Keratinocyte (primary cell): Measurements from ENCODE around the gene CLMN. TPM values are rescaled to one million over a fixed set of nuclear protein-coding genes. Genes with fewer than 3 reads are reported as not detected.

Experiments
- DNase-seq: peaks from one replicate; pipeline ENCODE4 v3.0.0-alpha.2; 2011; ENCODE audit warnings: low read depth, missing footprints, low spot score
- FAIRE-seq: peaks from 2 replicates; lab custom pipeline; 2011; peaks lifted over from hg19 to GRCh38; lab: Jason Lieb, UNC
- H2AFZ ChIP-seq: 2 replicates; pipeline ENCODE4 v1.6.0; 2012; ENCODE audit warnings: low read length, control low read depth, inconsistent platforms; ENCODE audit not compliant: control insufficient read depth
- H3K27ac ChIP-seq: 2 replicates; pipeline ENCODE4 v1.5.1; 2011; ENCODE audit warnings: low read length; ENCODE audit not compliant: control insufficient read depth, insufficient read depth
- H3K27me3 ChIP-seq: 3 replicates; pipeline ENCODE4 v1.6.0; 2011; ENCODE audit warnings: low read length; ENCODE audit not compliant: control insufficient read depth, insufficient read depth; ENCODE audit errors: extremely low read depth
- H3K36me3 ChIP-seq, 2 experiments: 2 replicates in 1 of 2; 3 replicates in 1 of 2; pipeline ENCODE4 v1.5.1; 2011; ENCODE audit warnings: low read length in 2 of 2, mild to moderate bottlenecking in 1 of 2; ENCODE audit not compliant: control insufficient read depth in 2 of 2, insufficient read depth in 2 of 2; ENCODE audit errors: extremely low read depth in 1 of 2
- H3K4me1 ChIP-seq: 3 replicates; pipeline ENCODE4 v1.5.1; 2011; ENCODE audit warnings: low read length; ENCODE audit not compliant: control insufficient read depth, insufficient read depth; ENCODE audit errors: extremely low read depth
- H3K4me2 ChIP-seq: 3 replicates; pipeline ENCODE4 v1.6.0; 2011; ENCODE audit warnings: low read depth, low read length; ENCODE audit not compliant: control insufficient read depth, insufficient read depth; ENCODE audit errors: extremely low read depth
- H3K4me3 ChIP-seq, 3 experiments: fragments of 200-600 bp in 1 of 3; sonication (generic) in 1 of 3; 2 replicates in 2 of 3; 3 replicates in 1 of 3; pipeline ENCODE4 v1.5.1; 2011 to 2016; ENCODE audit warnings: low read length in 3 of 3, mild to moderate bottlenecking in 3 of 3, control low read depth in 2 of 3, inconsistent platforms in 1 of 3, low read depth in 1 of 3, mixed read lengths in 1 of 3, mixed run types in 1 of 3, moderate library complexity in 1 of 3; ENCODE audit not compliant: control insufficient read depth in 2 of 3, insufficient read depth in 2 of 3; ENCODE audit errors: extremely low read depth in 1 of 3
- H3K79me2 ChIP-seq: 2 replicates; pipeline ENCODE4 v1.6.0; 2012; ENCODE audit warnings: low read length; ENCODE audit not compliant: control insufficient read depth, insufficient read depth
- H3K9ac ChIP-seq: 3 replicates; pipeline ENCODE4 v1.6.0; 2011; ENCODE audit warnings: low read length; ENCODE audit not compliant: control insufficient read depth, insufficient read depth; ENCODE audit errors: extremely low read depth
- H3K9me1 ChIP-seq: 3 replicates; pipeline ENCODE4 v1.6.0; 2011; ENCODE audit warnings: low read length; ENCODE audit not compliant: control insufficient read depth, insufficient read depth; ENCODE audit errors: extremely low read depth
- H3K9me3 ChIP-seq: 2 replicates; pipeline ENCODE4 v1.5.1; 2012; ENCODE audit warnings: low read depth, low read length; ENCODE audit not compliant: control insufficient read depth
- H4K20me1 ChIP-seq: 3 replicates; pipeline ENCODE4 v1.6.0; 2011; ENCODE audit warnings: low read length; ENCODE audit not compliant: control insufficient read depth, insufficient read depth; ENCODE audit errors: extremely low read depth
- EZH2 ChIP-seq: IDR thresholded peaks from one replicate; pipeline ENCODE4 v1.6.1; 2012; ENCODE audit warnings: inconsistent platforms, mild to moderate bottlenecking, low read length, moderate library complexity
- dilution Hi-C: fragments of 300-500 bp; cut with MboI; formaldehyde crosslinking; loops from one replicate; pipeline ENCODE4 v1.7.0; 2020; ENCODE audit warnings: low sequenced_read_pairs; ENCODE audit not compliant: extremely low pct_ligation_motif_present
- polyA plus RNA-seq, 5 experiments: library from polyadenylated mRNA; depleted of rRNA in 3 of 5; stranded (reverse) in 3 of 5; stranded (forward) in 1 of 5; unstranded in 1 of 5; fragments of >200 nt; gene quantifications; 1 replicate in 1 of 5; 2 replicates in 3 of 5; 3 replicates in 1 of 5; pipeline versions ENCODE4 v1.2.1 to v1.2.3, GENCODE V29; 2011 to 2012; ENCODE audit warnings: missing spikeins in 2 of 5, low read depth in 1 of 5, low replicate concordance in 1 of 5
- TF ChIP-seq, protein P1 (sequence below), 3 experiments: IDR thresholded peaks in 1 of 3; conservative IDR thresholded peaks in 1 of 3; optimal IDR thresholded peaks in 1 of 3; 2 replicates in 2 of 3; 3 replicates in 1 of 3; pipeline versions ENCODE3 to v1.5.1; 2011; ENCODE audit warnings: low read length in 3 of 3, mild to moderate bottlenecking in 3 of 3, moderate library complexity in 2 of 3, control low read depth in 1 of 3, inconsistent platforms in 1 of 3; ENCODE audit not compliant: insufficient read depth in 2 of 3; ENCODE audit errors: extremely low read depth in 1 of 3

Gene CLMN
- polyA plus RNA-seq, 1 donor (not counting 4 experiments of a cell fraction or from before 2014, with no cell fraction given) = 6.1 TPM

DNA sequence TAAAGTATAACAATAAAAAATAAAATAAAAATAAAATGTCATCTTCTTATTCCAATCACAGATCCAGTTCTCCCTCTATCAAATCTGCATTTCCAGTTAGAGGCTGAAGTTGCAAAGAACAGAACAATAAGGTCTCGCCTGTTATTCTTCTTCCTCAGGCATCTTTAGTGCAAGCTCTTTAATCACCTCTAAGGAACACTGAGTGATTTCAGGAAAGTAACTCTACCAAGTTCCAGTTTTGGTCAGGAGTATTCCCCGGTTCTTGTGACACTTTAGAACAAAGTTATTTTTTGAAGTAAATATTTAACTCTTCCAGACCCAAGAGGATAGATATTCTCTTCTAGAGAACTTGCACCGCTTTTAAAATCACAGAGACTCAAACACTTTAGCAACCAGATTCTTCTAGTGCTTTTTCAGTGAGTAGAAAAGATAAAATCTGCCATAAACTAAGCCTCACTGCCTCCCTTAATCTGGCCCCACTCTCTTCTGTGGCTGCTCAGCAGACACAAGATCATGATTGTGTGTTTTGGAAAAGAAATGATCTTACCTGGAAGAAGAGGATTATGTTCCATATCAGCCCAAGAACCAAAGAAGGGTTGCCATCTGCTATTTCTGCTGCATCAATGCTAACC is 104.5 kb downstream of the CLMN start:
- H3K4me2 ChIP-seq = no peak overlapping the region
- no peak for TF ChIP-seq EZH2
- TF ChIP-seq, protein P1, sequence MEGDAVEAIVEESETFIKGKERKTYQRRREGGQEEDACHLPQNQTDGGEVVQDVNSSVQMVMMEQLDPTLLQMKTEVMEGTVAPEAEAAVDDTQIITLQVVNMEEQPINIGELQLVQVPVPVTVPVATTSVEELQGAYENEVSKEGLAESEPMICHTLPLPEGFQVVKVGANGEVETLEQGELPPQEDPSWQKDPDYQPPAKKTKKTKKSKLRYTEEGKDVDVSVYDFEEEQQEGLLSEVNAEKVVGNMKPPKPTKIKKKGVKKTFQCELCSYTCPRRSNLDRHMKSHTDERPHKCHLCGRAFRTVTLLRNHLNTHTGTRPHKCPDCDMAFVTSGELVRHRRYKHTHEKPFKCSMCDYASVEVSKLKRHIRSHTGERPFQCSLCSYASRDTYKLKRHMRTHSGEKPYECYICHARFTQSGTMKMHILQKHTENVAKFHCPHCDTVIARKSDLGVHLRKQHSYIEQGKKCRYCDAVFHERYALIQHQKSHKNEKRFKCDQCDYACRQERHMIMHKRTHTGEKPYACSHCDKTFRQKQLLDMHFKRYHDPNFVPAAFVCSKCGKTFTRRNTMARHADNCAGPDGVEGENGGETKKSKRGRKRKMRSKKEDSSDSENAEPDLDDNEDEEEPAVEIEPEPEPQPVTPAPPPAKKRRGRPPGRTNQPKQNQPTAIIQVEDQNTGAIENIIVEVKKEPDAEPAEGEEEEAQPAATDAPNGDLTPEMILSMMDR (optimal IDR thresholded peaks at IDR 0.05 in 1 of 3, IDR thresholded peaks at IDR 0.05 in 1 of 3, conservative IDR thresholded peaks at IDR 0.05 in 1 of 3; ENCODE audit: extremely low read depth in 1 of 3, insufficient read depth in 2 of 3, low read length in 3 of 3) = no peak
- H3K9ac ChIP-seq = no peak overlapping the region
- H3K27me3 ChIP-seq = no peaks in the 10 kb centered on the region
- dilution Hi-C loops = no loop called here
- FAIRE-seq (no peak), DNase-seq (no peak)
- H4K20me1 ChIP-seq = no peaks in the 10 kb centered on the region
- no peak overlapping the region for H3K27ac ChIP-seq
- no peaks in the 10 kb centered on the region for H3K9me3 ChIP-seq
- no peaks in the 10 kb centered on the region for H3K9me1 ChIP-seq
- no peak overlapping the region for H3K4me3 ChIP-seq
- H3K4me1 ChIP-seq = no peaks in the 10 kb centered on the region
- peaks cover 0 to 2% of the 10 kb centered on the region in 2 experiments for H3K36me3 ChIP-seq
- H3K79me2 ChIP-seq = no peaks in the 10 kb centered on the region
- no peak overlapping the region for H2AFZ ChIP-seq

DNA sequence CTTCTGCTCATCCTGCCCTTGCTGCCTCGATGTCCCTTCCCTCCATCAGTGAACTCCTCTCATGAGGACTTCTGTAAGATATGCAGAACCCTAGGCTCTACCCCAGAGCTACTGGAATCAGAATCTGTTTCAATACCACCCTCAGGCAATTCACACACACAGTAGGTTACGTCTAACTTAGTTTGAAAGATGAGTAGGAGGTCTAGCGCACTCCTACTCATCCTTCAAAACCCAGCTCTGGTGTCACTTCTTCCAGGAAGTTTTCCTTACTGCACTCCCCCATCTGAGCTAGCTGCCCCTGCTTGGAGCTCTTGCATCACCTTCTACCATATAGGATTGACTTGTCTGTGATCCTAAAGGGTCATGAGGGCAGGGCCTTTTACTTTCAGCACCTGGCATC is 105.9 kb downstream of the CLMN start:
- Histone ChIP-seq H2AFZ (no peak overlapping the region), H3K4me3 (no peak overlapping the region)
- no peak for FAIRE-seq

More for the DNA sequence above, 105.9 kb downstream of the CLMN start:
- Histone ChIP-seq H3K36me3 (peaks cover 0 to under 1% of the 10 kb centered on the region in 2 experiments), H3K9ac (no peak overlapping the region), H3K79me2 (no peaks in the 10 kb centered on the region), H3K27me3 (no peaks in the 10 kb centered on the region), H4K20me1 (no peaks in the 10 kb centered on the region), H3K27ac (no peak overlapping the region), H3K9me3 (no peaks in the 10 kb centered on the region), H3K4me1 (no peaks in the 10 kb centered on the region), H3K4me2 (no peak overlapping the region), H3K9me1 (no peaks in the 10 kb centered on the region)
- TF ChIP-seq EZH2 = no peak
- TF ChIP-seq, protein P1 (optimal IDR thresholded peaks at IDR 0.05 in 1 of 3, IDR thresholded peaks at IDR 0.05 in 1 of 3, conservative IDR thresholded peaks at IDR 0.05 in 1 of 3; ENCODE audit: extremely low read depth in 1 of 3, insufficient read depth in 2 of 3, low read length in 3 of 3) = no peak
- no peak for DNase-seq
- dilution Hi-C loops = no loop called here
